Breast epithelium (tissue), 4 donors: Measurements from ENCODE around the gene GRIFIN. TPM values are rescaled to one million over a fixed set of nuclear protein-coding genes. Genes with fewer than 3 reads are reported as not detected.
A peak's percentile ranks its signal among the peaks of the same experiment; 100 is the strongest.

ENCODE experiments used
- DNase-seq, 2 donors: peaks; one replicate each; pipeline ENCODE4 v3.0.0-alpha.2; 2019; ENCODE audit warnings: low spot score in 2 of 2
- H3K27ac ChIP-seq, 2 donors: fragments of 200-600 bp; sonication (generic) in 1 of 2; one replicate each; pipeline ENCODE4 v1.5.1; 2016 to 2019; ENCODE audit warnings: mild to moderate bottlenecking in 1 of 2
- H3K27me3 ChIP-seq, 2 donors: fragments of 200-600 bp; sonication (generic) in 1 of 2; one replicate each; pipeline versions ENCODE4 v1.5.1 to v1.6.0; 2017 to 2019; ENCODE audit warnings: control low read depth in 1 of 2, mild to moderate bottlenecking in 1 of 2
- H3K36me3 ChIP-seq: fragments of 200-600 bp; one replicate; pipeline ENCODE4 v1.5.1; 2019
- H3K4me1 ChIP-seq, 2 donors: fragments of 200-600 bp; sonication (generic); one replicate each; pipeline ENCODE4 v1.5.1; 2016 to 2019; ENCODE audit warnings: control low read depth in 1 of 2
- H3K4me3 ChIP-seq, 3 donors: fragments of 200-600 bp; sonication (generic); 1 replicate in 2 of 3; 2 replicates in 1 of 3; pipeline ENCODE4 v1.5.1; 2016 to 2019; ENCODE audit warnings: mild to moderate bottlenecking in 3 of 3, moderate library complexity in 2 of 3
- H3K9me3 ChIP-seq, 2 donors: fragments of 200-600 bp; sonication (generic) in 1 of 2; one replicate each; pipeline ENCODE4 v1.5.1; 2016 to 2019; ENCODE audit warnings: control low read depth in 1 of 2
- CTCF ChIP-seq, 3 donors: fragments of 450-650 bp; IDR thresholded peaks; one replicate each; pipeline ENCODE4 v1.5.1; 2016 to 2017; ENCODE audit warnings: antibody characterized with exemption in 3 of 3, mild to moderate bottlenecking in 3 of 3, moderate library complexity in 3 of 3
- POLR2A ChIP-seq: fragments of 450-650 bp; IDR thresholded peaks from one replicate; pipeline ENCODE4 v1.6.1; 2016; ENCODE audit warnings: antibody characterized with exemption, mild to moderate bottlenecking, moderate library complexity
- POLR2AphosphoS5 ChIP-seq, 3 donors: sonication (generic); formaldehyde crosslinking; IDR thresholded peaks; one replicate each; pipeline ENCODE4 v1.6.1; 2017; ENCODE audit warnings: antibody characterized with exemption in 3 of 3
- intact Hi-C: fragments of 100-400 bp; cut with DNase I; formaldehyde crosslinking; loops from one replicate; pipeline ENCODE4 v1.15.1; 2023; ENCODE audit warnings: low total_unique reads
- total RNA-seq, 3 donors: library from RNA; depleted of rRNA; stranded (reverse); fragments of >200 nt; gene quantifications; one replicate each; pipeline ENCODE4 v1.1.0, GENCODE V29; 2016

The GRIFIN gene
- total RNA-seq, 3 donors from 2014 or later: not detected

GRCh38 chr7:2478800-2479199, 2.6 kb upstream of the GRIFIN start:
- DNase-seq: no peak
- peak overlapping the region; percentile 7 to 61 (median 34) for H3K4me3 ChIP-seq
- H3K27me3 ChIP-seq: no peaks in the 10 kb centered on the region
- no peaks in the 10 kb centered on the region for H3K36me3 ChIP-seq
- TF ChIP-seq POLR2AphosphoS5 (IDR thresholded peaks at IDR 0.05): no peak
- no peak for TF ChIP-seq CTCF (IDR thresholded peaks at IDR 0.05)
- TF ChIP-seq POLR2A: no peak
- intact Hi-C loops: loop anchor here (10.0 kb wide), 1 partner anchor 206 kb away; the partner anchor contains the start of gene AMZ1
- H3K4me1 ChIP-seq: peaks cover 15 to 19% of the 10 kb centered on the region in 2 donors
- H3K9me3 ChIP-seq: peaks cover 7 to 9% of the 10 kb centered on the region in 2 donors
- H3K27ac ChIP-seq: peak overlapping the region; percentile 66 to 80

- TF ChIP-seq POLR2AphosphoS5 (IDR thresholded peaks at IDR 0.05) (no peak), POLR2A (no peak), CTCF (IDR thresholded peaks at IDR 0.05) (no peak)
- H3K36me3 ChIP-seq: no peaks in the 10 kb centered on the region
- peaks cover 15 to 19% of the 10 kb centered on the region in 2 donors for H3K4me1 ChIP-seq
- intact Hi-C loops: loop anchor here (10.0 kb wide), 1 partner anchor 206 kb away; the partner anchor contains the start of gene AMZ1
- H3K27ac ChIP-seq: peak overlapping the region; percentile 66 to 80
- H3K9me3 ChIP-seq: peaks cover 7 to 8% of the 10 kb centered on the region in 2 donors
- H3K4me3 ChIP-seq: peak overlapping the region; percentile 7 to 61 (median 34)
- DNase-seq: peak; percentile 85 to 91
- H3K27me3 ChIP-seq: no peaks in the 10 kb centered on the region
These were observed 2.2 kb upstream of the GRIFIN start for GRCh38 chr7:2478399-2478785.

GRCh38 chr7:2477447-2478398, 1.5 kb upstream of the GRIFIN start:
- H3K9me3 ChIP-seq: peaks cover under 1 to 2% of the 10 kb centered on the region in 2 donors
- no peaks in the 10 kb centered on the region for H3K36me3 ChIP-seq
- peak in 2 of 3 donors; percentile 16 to 19 for TF ChIP-seq POLR2AphosphoS5 (IDR thresholded peaks at IDR 0.05)
- TF ChIP-seq POLR2A: no peak
- peak; percentile 39 to 70 (median 70) for TF ChIP-seq CTCF (IDR thresholded peaks at IDR 0.05)
- peak overlapping the region in 1 of 3 donors; percentile 47 for H3K4me3 ChIP-seq
- intact Hi-C loops: loop anchor here (10.0 kb wide), 1 partner anchor 207 kb away; the partner anchor contains the start of gene AMZ1
- H3K27me3 ChIP-seq: no peaks in the 10 kb centered on the region
- peak overlapping the region; percentile 66 to 80 for H3K27ac ChIP-seq
- H3K4me1 ChIP-seq: peaks cover 15 to 19% of the 10 kb centered on the region in 2 donors
- no peak for DNase-seq

GRCh38 chr7:2476776-2477446, 713 bp upstream of the GRIFIN start:
- Histone ChIP-seq H3K27ac (no peak overlapping the region), H3K9me3 (no peaks in the 10 kb centered on the region), H3K4me3 (no peak overlapping the region), H3K4me1 (peaks cover 15 to 19% of the 10 kb centered on the region in 2 donors), H3K27me3 (no peaks in the 10 kb centered on the region), H3K36me3 (no peaks in the 10 kb centered on the region)
- TF ChIP-seq POLR2AphosphoS5 (IDR thresholded peaks at IDR 0.05) (no peak), CTCF (IDR thresholded peaks at IDR 0.05) (no peak)
- intact Hi-C loops: loop anchor here (10.0 kb wide), 1 partner anchor 208 kb away; the partner anchor contains the start of gene AMZ1
- DNase-seq: no peak
